Endothelial cell (in vitro differentiated cells): Measurements from ENCODE around the gene DNAJC6. TPM values are rescaled to one million over a fixed set of nuclear protein-coding genes. Genes with fewer than 3 reads are reported as not detected.

Experiments used
- DNase-seq: peaks from one replicate; pipeline ENCODE4 v3.0.0; 2021; ENCODE audit warnings: low spot score
- H3K27ac Mint-ChIP-seq: one replicate; pipeline ENCODE4 v1.8.0; 2021; ENCODE audit warnings: mixed read lengths, inconsistent platforms; ENCODE audit not compliant: unreplicated experiment
- H3K27me3 Mint-ChIP-seq: one replicate; pipeline ENCODE4 v1.8.0; 2021; ENCODE audit warnings: mild to moderate bottlenecking, moderate library complexity, mixed read lengths, inconsistent platforms; ENCODE audit not compliant: unreplicated experiment
- H3K36me3 Mint-ChIP-seq: one replicate; pipeline ENCODE4 v1.8.0; 2021; ENCODE audit warnings: mild to moderate bottlenecking, low read depth, mixed read lengths, inconsistent platforms; ENCODE audit not compliant: unreplicated experiment
- H3K4me1 Mint-ChIP-seq: one replicate; pipeline ENCODE4 v1.8.0; 2021; ENCODE audit warnings: mild to moderate bottlenecking, mixed read lengths, inconsistent platforms; ENCODE audit not compliant: unreplicated experiment
- H3K4me3 Mint-ChIP-seq: one replicate; pipeline ENCODE4 v1.8.0; 2021; ENCODE audit warnings: mild to moderate bottlenecking, mixed read lengths, inconsistent platforms; ENCODE audit not compliant: unreplicated experiment
- H3K9me3 Mint-ChIP-seq: one replicate; pipeline ENCODE4 v1.8.0; 2021; ENCODE audit warnings: mixed read lengths, inconsistent platforms; ENCODE audit not compliant: unreplicated experiment
- CTCF ChIP-seq: fragments of 200-600 bp; sonication (generic); IDR thresholded peaks from one replicate; pipeline ENCODE4 v1.5.0; 2021; ENCODE audit warnings: antibody characterized with exemption; ENCODE audit not compliant: unreplicated experiment
- total RNA-seq: library from RNA; stranded (reverse); fragmentation: NEBNext Ultra II Directional; extraction: Animal tissue kit (Norgen Biotek cat#: 25700); gene quantifications from one replicate; pipeline ENCODE4 v1.2.1, GENCODE V29; 2021; ENCODE audit not compliant: unreplicated experiment

The DNAJC6 gene
- total RNA-seq, 1 donor from 2014 or later: 3.5 TPM

- Mint-ChIP-seq H3K4me1 (peaks cover 28% of the 10 kb centered on the region), H3K27ac (peak overlapping the region; percentile 98), H3K36me3 (peaks cover 9% of the 10 kb centered on the region), H3K4me3 (no peak overlapping the region), H3K9me3 (no peaks in the 10 kb centered on the region), H3K27me3 (peaks cover 5% of the 10 kb centered on the region)
- peak; percentile 79 for TF ChIP-seq CTCF
- DNase-seq: no peak
These were observed 121.9 kb downstream of the DNAJC6 start for GRCh38 chr1:65431111-65431705.

GRCh38 chr1:65432918-65433317 is 123.6 kb downstream of the DNAJC6 start:
- Mint-ChIP-seq H3K9me3 (no peaks in the 10 kb centered on the region), H3K27me3 (no peaks in the 10 kb centered on the region), H3K36me3 (peaks cover 5% of the 10 kb centered on the region), H3K4me3 (no peak overlapping the region), H3K4me1 (peaks cover 25% of the 10 kb centered on the region), H3K27ac (no peak overlapping the region)
- TF ChIP-seq CTCF: no peak
- no peak for DNase-seq

GRCh38 chr1:65434255-65434654 is 124.9 kb downstream of the DNAJC6 start:
- no peaks in the 10 kb centered on the region for H3K27me3 Mint-ChIP-seq
- peak; percentile 39 for TF ChIP-seq CTCF
- DNase-seq: no peak
- H3K4me1 Mint-ChIP-seq: peaks cover 19% of the 10 kb centered on the region
- H3K36me3 Mint-ChIP-seq: peaks cover 5% of the 10 kb centered on the region
- no peak overlapping the region for H3K27ac Mint-ChIP-seq
- no peak overlapping the region for H3K4me3 Mint-ChIP-seq
- H3K9me3 Mint-ChIP-seq: no peaks in the 10 kb centered on the region

GRCh38 chr1:65434760-65435159 is 125.4 kb downstream of the DNAJC6 start:
- Mint-ChIP-seq H3K27ac (no peak overlapping the region), H3K36me3 (peaks cover 5% of the 10 kb centered on the region), H3K9me3 (no peaks in the 10 kb centered on the region), H3K27me3 (no peaks in the 10 kb centered on the region), H3K4me1 (peaks cover 16% of the 10 kb centered on the region), H3K4me3 (no peak overlapping the region)
- DNase-seq: no peak
- no peak for TF ChIP-seq CTCF

GRCh38 chr1:65435987-65436386 is 126.6 kb downstream of the DNAJC6 start:
- Mint-ChIP-seq H3K27me3 (no peaks in the 10 kb centered on the region), H3K36me3 (peaks cover 5% of the 10 kb centered on the region), H3K9me3 (no peaks in the 10 kb centered on the region), H3K27ac (no peak overlapping the region), H3K4me3 (no peak overlapping the region), H3K4me1 (peaks cover 5% of the 10 kb centered on the region)
- TF ChIP-seq CTCF: no peak
- DNase-seq: no peak
